Upper lobe of left lung (tissue), 4 donors: ENCODE data around the gene SMOC2.

Source experiments
- EP300 ChIP-seq, 4 donors: sonication (generic); formaldehyde crosslinking; IDR thresholded peaks; one replicate each; pipeline ENCODE4 v1.5.1; 2017; ENCODE audit warnings: antibody characterized with exemption in 4 of 4, control low read depth in 2 of 4
- POLR2A ChIP-seq, 4 donors: fragments of 450-650 bp; IDR thresholded peaks; one replicate each; pipeline ENCODE4 v1.5.1; 2016 to 2017; ENCODE audit warnings: antibody characterized with exemption in 4 of 4, mild to moderate bottlenecking in 2 of 4
- TF ChIP-seq, protein P1 (sequence below), 6 experiments: fragments of 450-650 bp in 4 of 6; fragments of 200-600 bp in 2 of 6; sonication (generic) in 2 of 6; IDR thresholded peaks; one replicate each; pipeline ENCODE4 v1.5.1; 2016 to 2019; ENCODE audit warnings: antibody characterized with exemption in 6 of 6

GRCh38 chr6:168628176-168628553 lies 187.2 kb downstream of the SMOC2 start:
- TF ChIP-seq EP300 (IDR thresholded peaks at IDR 0.05) (no peak), POLR2A (IDR thresholded peaks at IDR 0.05) (no peak)
- TF ChIP-seq, protein P1, sequence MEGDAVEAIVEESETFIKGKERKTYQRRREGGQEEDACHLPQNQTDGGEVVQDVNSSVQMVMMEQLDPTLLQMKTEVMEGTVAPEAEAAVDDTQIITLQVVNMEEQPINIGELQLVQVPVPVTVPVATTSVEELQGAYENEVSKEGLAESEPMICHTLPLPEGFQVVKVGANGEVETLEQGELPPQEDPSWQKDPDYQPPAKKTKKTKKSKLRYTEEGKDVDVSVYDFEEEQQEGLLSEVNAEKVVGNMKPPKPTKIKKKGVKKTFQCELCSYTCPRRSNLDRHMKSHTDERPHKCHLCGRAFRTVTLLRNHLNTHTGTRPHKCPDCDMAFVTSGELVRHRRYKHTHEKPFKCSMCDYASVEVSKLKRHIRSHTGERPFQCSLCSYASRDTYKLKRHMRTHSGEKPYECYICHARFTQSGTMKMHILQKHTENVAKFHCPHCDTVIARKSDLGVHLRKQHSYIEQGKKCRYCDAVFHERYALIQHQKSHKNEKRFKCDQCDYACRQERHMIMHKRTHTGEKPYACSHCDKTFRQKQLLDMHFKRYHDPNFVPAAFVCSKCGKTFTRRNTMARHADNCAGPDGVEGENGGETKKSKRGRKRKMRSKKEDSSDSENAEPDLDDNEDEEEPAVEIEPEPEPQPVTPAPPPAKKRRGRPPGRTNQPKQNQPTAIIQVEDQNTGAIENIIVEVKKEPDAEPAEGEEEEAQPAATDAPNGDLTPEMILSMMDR (IDR thresholded peaks at IDR 0.05): no peak
